Upper lobe of left lung (tissue), 6 donors: ENCODE data around the gene LSM10. TPM values are rescaled to one million over a fixed set of nuclear protein-coding genes. Genes with fewer than 3 reads are reported as not detected.

ENCODE experiments used
- ATAC-seq, 2 donors: fragments of 200-7000 bp; cut with Tn5 transposase; one replicate each; pipeline ENCODE4 v1.9.1; 2022; ENCODE audit warnings: mild to moderate bottlenecking in 2 of 2, moderate library complexity in 2 of 2; ENCODE audit not compliant: low FRiP score in 2 of 2
- DNase-seq, 2 donors: peaks; one replicate each; pipeline ENCODE4 v3.0.0-alpha.2; 2019 to 2020
- H3K27ac ChIP-seq, 4 donors: fragments of 200-600 bp; sonication (generic); one replicate each; pipeline ENCODE4 v1.5.1; 2016 to 2019
- H3K27me3 ChIP-seq, 4 donors: fragments of 200-600 bp; sonication (generic); one replicate each; pipeline ENCODE4 v1.5.1; 2017 to 2019
- H3K36me3 ChIP-seq, 4 donors: fragments of 200-600 bp; sonication (generic); one replicate each; pipeline ENCODE4 v1.5.1; 2016 to 2019
- H3K4me1 ChIP-seq, 4 donors: fragments of 200-600 bp; sonication (generic); one replicate each; pipeline ENCODE4 v1.5.1; 2018 to 2019
- H3K4me3 ChIP-seq, 4 donors: fragments of 200-600 bp; sonication (generic); one replicate each; pipeline ENCODE4 v1.5.1; 2017 to 2019; ENCODE audit warnings: mild to moderate bottlenecking in 2 of 4, moderate library complexity in 1 of 4
- H3K9me3 ChIP-seq, 4 donors: fragments of 200-600 bp; sonication (generic); one replicate each; pipeline ENCODE4 v1.5.1; 2018 to 2019
- EP300 ChIP-seq, 4 donors: sonication (generic); formaldehyde crosslinking; IDR thresholded peaks; one replicate each; pipeline ENCODE4 v1.5.1; 2017; ENCODE audit warnings: antibody characterized with exemption in 4 of 4, control low read depth in 2 of 4
- POLR2A ChIP-seq, 4 donors: fragments of 450-650 bp; IDR thresholded peaks; one replicate each; pipeline ENCODE4 v1.5.1; 2016 to 2017; ENCODE audit warnings: antibody characterized with exemption in 4 of 4, mild to moderate bottlenecking in 2 of 4
- POLR2AphosphoS5 ChIP-seq, 2 donors: sonication (generic); formaldehyde crosslinking; IDR thresholded peaks; one replicate each; pipeline ENCODE4 v1.5.1; 2017; ENCODE audit warnings: antibody characterized with exemption in 2 of 2
- WGBS, 2 donors: methylation state at CpG; one replicate each; pipeline ENCODE4 v1.1.5; 2017 to 2018; 5-methylcytosine and 5-hydroxymethylcytosine counted together
- small RNA-seq, 4 donors: library from RNA; depleted of rRNA; stranded (forward); fragments of <200 nt; gene quantifications; one replicate each; pipeline ENCODE3, GENCODE V24; 2016
- total RNA-seq, 6 donors: library from RNA; depleted of rRNA in 4 of 6; stranded (reverse); fragments of >200 nt in 4 of 6; gene quantifications; one replicate each; pipeline versions ENCODE4 v1.1.0 to v1.2.1, GENCODE V29; 2016 to 2021
- TF ChIP-seq, protein P1 (sequence below), 6 experiments: fragments of 450-650 bp in 4 of 6; fragments of 200-600 bp in 2 of 6; sonication (generic) in 2 of 6; IDR thresholded peaks; one replicate each; pipeline ENCODE4 v1.5.1; 2016 to 2019; ENCODE audit warnings: antibody characterized with exemption in 6 of 6
- donor health status: DM: no; HTN: no; CAD: no; lungs with moderate emphysema.
- donor health status: DM: no; HTN: yes; CAD: no; lungs with severe emphysema.

Gene LSM10
- total RNA-seq, 6 donors from 2014 or later, result 19.1 to 54.6 (median 35.8) TPM

DNA sequence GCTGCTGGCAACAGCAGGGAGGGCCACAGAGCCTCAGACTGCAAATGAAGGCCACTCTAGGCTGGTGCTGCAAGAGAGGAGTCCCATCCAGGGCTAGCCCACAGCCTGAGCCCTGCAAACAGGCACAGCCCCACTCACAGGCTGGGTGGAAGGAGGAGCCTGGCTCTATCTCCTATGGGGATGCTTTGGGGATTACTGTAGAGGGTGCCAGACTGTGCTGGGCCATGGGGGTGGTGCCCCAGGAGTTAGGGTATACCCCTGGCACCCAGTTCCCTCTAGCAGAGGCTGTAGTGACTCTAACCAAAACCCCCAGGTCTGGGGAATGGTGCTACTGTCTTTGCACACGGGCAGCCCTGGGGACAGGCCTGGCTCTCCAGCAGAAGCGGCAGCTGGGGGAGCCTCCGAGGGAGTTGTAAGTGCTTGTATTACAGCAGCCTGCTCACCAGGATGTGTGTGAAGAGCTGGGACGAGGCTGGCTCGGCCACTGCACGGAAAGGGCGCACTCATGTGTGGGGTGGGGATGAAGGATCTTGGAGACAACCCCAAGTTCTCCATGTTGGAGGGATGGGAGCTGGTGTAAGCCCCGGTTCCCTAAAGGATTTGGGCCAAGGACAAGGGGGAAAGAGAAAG lies 50.9 kb downstream of the LSM10 start:
- no peak overlapping the region for H3K4me3 ChIP-seq
- H3K27ac ChIP-seq, result no peak overlapping the region
- no peaks in the 10 kb centered on the region for H3K9me3 ChIP-seq
- peaks cover 16 to 79% (median 64%) of the 10 kb centered on the region in 4 donors for H3K36me3 ChIP-seq
- 96 to 98% methylated on average over 6 to 8 of the region's 8 CpGs for WGBS, 2 donors
- H3K4me1 ChIP-seq, result peaks cover 23 to 40% (median 33%) of the 10 kb centered on the region in 4 donors
- TF ChIP-seq EP300 (IDR thresholded peaks at IDR 0.05), result no peak
- TF ChIP-seq POLR2A (IDR thresholded peaks at IDR 0.05), result no peak
- TF ChIP-seq, protein P1, sequence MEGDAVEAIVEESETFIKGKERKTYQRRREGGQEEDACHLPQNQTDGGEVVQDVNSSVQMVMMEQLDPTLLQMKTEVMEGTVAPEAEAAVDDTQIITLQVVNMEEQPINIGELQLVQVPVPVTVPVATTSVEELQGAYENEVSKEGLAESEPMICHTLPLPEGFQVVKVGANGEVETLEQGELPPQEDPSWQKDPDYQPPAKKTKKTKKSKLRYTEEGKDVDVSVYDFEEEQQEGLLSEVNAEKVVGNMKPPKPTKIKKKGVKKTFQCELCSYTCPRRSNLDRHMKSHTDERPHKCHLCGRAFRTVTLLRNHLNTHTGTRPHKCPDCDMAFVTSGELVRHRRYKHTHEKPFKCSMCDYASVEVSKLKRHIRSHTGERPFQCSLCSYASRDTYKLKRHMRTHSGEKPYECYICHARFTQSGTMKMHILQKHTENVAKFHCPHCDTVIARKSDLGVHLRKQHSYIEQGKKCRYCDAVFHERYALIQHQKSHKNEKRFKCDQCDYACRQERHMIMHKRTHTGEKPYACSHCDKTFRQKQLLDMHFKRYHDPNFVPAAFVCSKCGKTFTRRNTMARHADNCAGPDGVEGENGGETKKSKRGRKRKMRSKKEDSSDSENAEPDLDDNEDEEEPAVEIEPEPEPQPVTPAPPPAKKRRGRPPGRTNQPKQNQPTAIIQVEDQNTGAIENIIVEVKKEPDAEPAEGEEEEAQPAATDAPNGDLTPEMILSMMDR (IDR thresholded peaks at IDR 0.05), result no peak
- TF ChIP-seq POLR2AphosphoS5 (IDR thresholded peaks at IDR 0.05), result no peak
- no peak for ATAC-seq
- DNase-seq, result no peak
- no peaks in the 10 kb centered on the region for H3K27me3 ChIP-seq

DNA sequence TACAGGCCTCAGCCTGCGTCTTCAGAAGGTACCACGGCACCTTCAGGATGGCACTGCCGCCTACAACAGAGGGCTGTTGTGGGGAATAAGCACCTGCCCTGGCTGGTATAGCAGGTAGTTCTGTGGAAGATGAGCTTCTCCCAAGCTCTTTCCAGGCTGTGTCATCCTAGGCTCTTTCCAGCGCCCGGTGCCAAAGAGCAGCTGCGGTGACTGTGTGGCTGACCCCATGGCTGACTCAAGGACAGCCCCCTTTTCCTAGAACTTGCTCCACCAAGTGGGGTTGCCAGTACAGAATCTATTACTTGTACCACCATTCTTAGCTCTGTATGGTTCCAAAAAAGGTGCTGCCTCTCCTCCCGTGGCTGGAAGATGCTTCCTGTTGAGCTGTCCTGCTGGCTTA lies 52.4 kb downstream of the LSM10 start:
- H3K9me3 ChIP-seq, result no peaks in the 10 kb centered on the region
- no peaks in the 10 kb centered on the region for H3K27me3 ChIP-seq
- no peak overlapping the region for H3K27ac ChIP-seq
- ATAC-seq (no peak), DNase-seq (no peak)
- TF ChIP-seq POLR2A (IDR thresholded peaks at IDR 0.05) (no peak), EP300 (IDR thresholded peaks at IDR 0.05) (no peak), POLR2AphosphoS5 (IDR thresholded peaks at IDR 0.05) (no peak)
- TF ChIP-seq, protein P1 (IDR thresholded peaks at IDR 0.05), result no peak
- peaks cover 13 to 25% (median 18%) of the 10 kb centered on the region in 4 donors for H3K4me1 ChIP-seq
- no peak overlapping the region for H3K4me3 ChIP-seq
- 89 to 95% methylated on average over 4 to 7 of the region's 7 CpGs for WGBS, 2 donors
- H3K36me3 ChIP-seq, result peaks cover 16 to 89% (median 79%) of the 10 kb centered on the region in 4 donors

DNA sequence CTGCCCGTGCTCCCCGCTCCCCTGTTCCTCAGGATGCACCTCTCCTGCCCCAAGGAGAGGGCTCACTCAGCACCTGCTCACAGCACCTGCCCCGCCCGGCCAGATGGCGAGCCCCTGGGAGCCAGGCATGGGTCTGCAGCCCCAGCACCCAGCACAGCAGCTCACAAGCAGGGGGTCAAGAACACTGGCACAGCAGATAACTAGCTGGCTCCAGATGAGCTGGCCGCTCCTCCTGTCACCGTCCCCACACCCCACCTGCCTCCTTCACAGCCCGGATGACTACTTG lies 53.4 kb downstream of the LSM10 start:
- Histone ChIP-seq H3K4me3 (no peak overlapping the region), H3K4me1 (peaks cover 6 to 23% (median 10%) of the 10 kb centered on the region in 4 donors), H3K27me3 (no peaks in the 10 kb centered on the region), H3K36me3 (peaks cover 16 to 91% (median 79%) of the 10 kb centered on the region in 4 donors), H3K27ac (no peak overlapping the region), H3K9me3 (no peaks in the 10 kb centered on the region)
- WGBS, 2 donors, result 86 to 92% methylated on average over 7 to 8 of the region's 8 CpGs
- no peak for ATAC-seq
- DNase-seq, result no peak
- no peak for TF ChIP-seq POLR2A (IDR thresholded peaks at IDR 0.05)
- TF ChIP-seq, protein P1 (IDR thresholded peaks at IDR 0.05), result no peak
- no peak for TF ChIP-seq EP300 (IDR thresholded peaks at IDR 0.05)
- TF ChIP-seq POLR2AphosphoS5 (IDR thresholded peaks at IDR 0.05), result no peak

DNA sequence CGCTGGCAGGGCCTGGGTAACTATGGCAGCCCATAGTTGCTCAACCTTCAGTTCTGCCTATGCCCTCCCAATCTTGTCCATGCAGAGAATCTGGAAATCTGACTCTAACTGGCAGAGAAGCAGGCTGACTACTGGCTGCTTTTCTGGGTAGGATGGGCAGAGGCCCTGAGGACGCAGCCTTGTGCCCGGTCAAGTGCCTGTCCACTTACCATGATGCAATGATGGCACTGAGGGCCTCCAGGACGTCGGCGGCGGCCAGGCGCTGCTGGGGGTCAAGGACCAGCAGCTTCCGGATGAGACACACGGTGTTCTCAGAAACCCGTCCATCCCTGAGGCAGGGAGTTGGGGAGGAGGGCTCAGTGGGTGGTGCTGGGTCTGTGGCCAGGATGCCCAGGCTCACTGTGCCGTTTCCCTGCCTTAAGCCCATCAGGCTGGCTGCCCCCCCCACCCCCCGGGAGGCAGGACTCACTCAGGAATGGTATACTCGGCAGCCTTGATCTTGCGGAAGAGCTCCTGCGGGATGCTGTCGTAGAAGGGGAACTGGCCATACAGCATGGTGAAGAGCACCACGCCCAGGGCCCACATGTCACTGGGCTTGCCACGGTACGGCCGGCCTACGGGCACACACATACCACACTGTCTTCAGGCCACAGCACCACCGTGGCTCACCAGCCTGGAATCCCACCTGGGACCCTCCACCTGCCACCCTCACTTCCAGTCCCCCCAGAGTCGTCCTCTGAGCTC lies 53.9 kb downstream of the LSM10 start:
- Histone ChIP-seq H3K4me3 (no peak overlapping the region), H3K27me3 (no peaks in the 10 kb centered on the region), H3K27ac (peak overlapping the region in 3 of 4 donors; percentile 16 to 79 (median 62)), H3K9me3 (no peaks in the 10 kb centered on the region), H3K4me1 (peaks cover 11 to 28% (median 14%) of the 10 kb centered on the region in 4 donors), H3K36me3 (peaks cover 16 to 90% (median 78%) of the 10 kb centered on the region in 4 donors)
- DNase-seq (no peak), ATAC-seq (no peak)
- TF ChIP-seq, protein P1 (IDR thresholded peaks at IDR 0.05), result no peak
- no peak for TF ChIP-seq POLR2A (IDR thresholded peaks at IDR 0.05)
- TF ChIP-seq EP300 (IDR thresholded peaks at IDR 0.05), result no peak
- TF ChIP-seq POLR2AphosphoS5 (IDR thresholded peaks at IDR 0.05), result no peak
- 88 to 92% methylated on average over 7 to 22 of the region's 24 CpGs for WGBS, 2 donors

Small RNA genes within 50 kb of the gene (small RNA-seq; reads per million reads assigned to genes)
- gene RNU4-27P, result 0 reads per million in 4 donors
- gene SNORA63C, result 0.77 to 2.2 (median 1.5) reads per million in 4 donors

Other genes starting within 250 kb of the LSM10 start
- gene TRAPPC3, start 248.4 kb downstream of the LSM10 start, total RNA-seq, result 100 to 1,000 TPM in 2 of 6 donors, 10 to 100 TPM in 4; 65.8 to 120 (median 75.5) TPM
- 100 to 1,000 TPM; 129 to 290 (median 153) TPM for gene MAP7D1, start 241.7 kb downstream of the LSM10 start, total RNA-seq
- 10 to 100 TPM; 55.0 to 91.1 (median 84.0) TPM for gene THRAP3, start 173.5 kb downstream of the LSM10 start, total RNA-seq
- 10 to 100 TPM in 3 of 6 donors, 1 to 10 TPM in 3; 4.4 to 65.0 (median 13.1) TPM for gene SH3D21, start 91.5 kb downstream of the LSM10 start, total RNA-seq
- 10 to 100 TPM; 24.3 to 97.9 (median 36.6) TPM for gene EVA1B, start 74.3 kb downstream of the LSM10 start, total RNA-seq
- 100 to 1,000 TPM in 1 of 6 donors, 10 to 100 TPM in 5; 26.2 to 100 (median 69.1) TPM for gene STK40, start 12.0 kb downstream of the LSM10 start, total RNA-seq
- 10 to 100 TPM; 11.8 to 28.2 (median 13.6) TPM for gene OSCP1, start 52.5 kb upstream of the LSM10 start, total RNA-seq
- gene MRPS15, start 66.5 kb upstream of the LSM10 start, total RNA-seq, result 10 to 100 TPM; 43.0 to 83.6 (median 66.1) TPM
- 100 to 1,000 TPM; 192 to 851 (median 261) TPM for gene CSF3R, start 85.0 kb upstream of the LSM10 start, total RNA-seq